OCI-LY1 (cell line): Measurements from ENCODE around the gene ATXN7.

Experiments
- CTCF ChIP-seq: fragments of 200-600 bp; sonication (generic), shearing (Covaris generic); IDR thresholded peaks from 2 replicates; pipeline ENCODE4 v1.5.1; 2017; ENCODE audit warnings: mild to moderate bottlenecking, antibody characterized with exemption, low read length, moderate library complexity, mixed read lengths
- EZH2 ChIP-seq: fragments of 200-600 bp; sonication (generic), shearing (Covaris generic); IDR thresholded peaks from 2 replicates; pipeline ENCODE4 v1.8.0; 2017; ENCODE audit warnings: borderline replicate concordance, mixed run types, mild to moderate bottlenecking, antibody characterized with exemption, low read length, moderate library complexity, mixed read lengths

- TF ChIP-seq CTCF (no peak), EZH2 (no peak)
Observed at GRCh38 chr3:63819151-63819398, 44.6 kb upstream of the ATXN7 start, which contains the start of gene C3orf49.
